SK-N-SH (cell line): ENCODE data around the gene DAB1. TPM values are rescaled to one million over a fixed set of nuclear protein-coding genes. Genes with fewer than 3 reads are reported as not detected.
A peak's percentile ranks its signal among the peaks of the same experiment; 100 is the strongest.

ENCODE experiments used
- CTCF ChIA-PET: fragments of 300-600, 350-600 bp; formaldehyde crosslinking; extraction: SDS; loops from one replicate; lab custom pipeline; 2021; lab: Yijun Ruan, JAX
- POLR2A ChIA-PET: fragments of 350-600 bp; sonication (Branson Sonifier 250); formaldehyde crosslinking; extraction: SDS; loops from one replicate; lab custom pipeline; 2020; ENCODE audit warnings: antibody characterized with exemption, inconsistent platforms; lab: Yijun Ruan, JAX
- DNase-seq: peaks from one replicate; pipeline ENCODE4 v3.0.0; 2012
- H2AFZ ChIP-seq: fragments of 200-600 bp; sonication (generic); 2 replicates; pipeline ENCODE4 v1.8.1; 2016; ENCODE audit warnings: antibody characterized with exemption, mild to moderate bottlenecking, low read depth
- H3F3A ChIP-seq: fragments of 200-600 bp; sonication (generic); replicated peaks from 2 replicates; pipeline ENCODE3; 2016; ENCODE audit warnings: antibody characterized with exemption, mild to moderate bottlenecking; ENCODE audit not compliant: insufficient read depth
- H3K27ac ChIP-seq, 2 experiments: fragments of 200-500 bp in 1 of 2; fragments of 200-600 bp in 1 of 2; sonication (Bioruptor generic) in 1 of 2; sonication (generic), shearing (Covaris generic) in 1 of 2; 2 replicates each; pipeline versions ENCODE4 v1.5.1 to v1.6.1; 2014 to 2016; ENCODE audit warnings: low read depth in 2 of 2, inconsistent platforms in 1 of 2, low read length in 1 of 2, mild to moderate bottlenecking in 1 of 2, mixed read lengths in 1 of 2
- H3K27me3 ChIP-seq: fragments of 200-600 bp; sonication (generic), shearing (Covaris generic); 2 replicates; pipeline ENCODE4 v1.6.1; 2016; ENCODE audit warnings: mixed run types; ENCODE audit not compliant: insufficient read depth
- H3K36me3 ChIP-seq, 2 experiments: fragments of 200-500 bp in 1 of 2; fragments of 200-600 bp in 1 of 2; sonication (Bioruptor generic) in 1 of 2; sonication (generic) in 1 of 2; replicated peaks in 1 of 2; 2 replicates each; pipeline versions ENCODE3 to v1.5.1; 2014 to 2016; ENCODE audit warnings: low read length in 1 of 2, mild to moderate bottlenecking in 1 of 2; ENCODE audit not compliant: insufficient read depth in 2 of 2, control insufficient read depth in 1 of 2
- H3K4me1 ChIP-seq, 2 experiments: fragments of 200-500 bp in 1 of 2; fragments of 200-600 bp in 1 of 2; sonication (Bioruptor generic) in 1 of 2; sonication (generic), shearing (Covaris generic) in 1 of 2; 2 replicates each; pipeline versions ENCODE4 v1.5.1 to v1.6.1; 2014 to 2016; ENCODE audit warnings: low read depth in 1 of 2, low read length in 1 of 2, mixed run types in 1 of 2; ENCODE audit not compliant: insufficient read depth in 2 of 2, control insufficient read depth in 1 of 2
- H3K4me2 ChIP-seq: fragments of 200-600 bp; sonication (generic), shearing (Covaris generic); 2 replicates; pipeline ENCODE4 v1.6.1; 2017; ENCODE audit warnings: mixed run types
- H3K4me3 ChIP-seq, 2 experiments: fragments of 200-500 bp in 1 of 2; fragments of 200-600 bp in 1 of 2; sonication (Bioruptor generic) in 1 of 2; sonication (generic), shearing (Covaris generic) in 1 of 2; 2 replicates each; pipeline versions ENCODE4 v1.5.1 to v1.8.1; 2014 to 2016; ENCODE audit warnings: low read depth in 2 of 2, inconsistent platforms in 1 of 2, low read length in 1 of 2, mild to moderate bottlenecking in 1 of 2, mixed read lengths in 1 of 2, moderate library complexity in 1 of 2
- H3K79me2 ChIP-seq: fragments of 200-600 bp; sonication (generic); 2 replicates; pipeline ENCODE4 v1.8.1; 2017; ENCODE audit warnings: mild to moderate bottlenecking; ENCODE audit not compliant: insufficient read depth
- H3K9ac ChIP-seq: fragments of 200-600 bp; sonication (generic); 2 replicates; pipeline ENCODE4 v1.6.1; 2017; ENCODE audit warnings: mixed run types
- H3K9me2 ChIP-seq: fragments of 200-600 bp; sonication (generic); 2 replicates; pipeline ENCODE4 v1.6.1; 2017; ENCODE audit warnings: mixed run types
- H3K9me3 ChIP-seq: fragments of 200-600 bp; sonication (generic); 2 replicates; pipeline ENCODE4 v1.6.1; 2017; ENCODE audit warnings: mixed run types, mild to moderate bottlenecking, moderate library complexity
- H4K20me1 ChIP-seq: fragments of 200-600 bp; sonication (generic); 2 replicates; pipeline ENCODE4 v1.6.1; 2017; ENCODE audit warnings: mild to moderate bottlenecking, mixed run types; ENCODE audit not compliant: insufficient read depth
- CHD2 ChIP-seq: fragments of 150-350 bp; IDR thresholded peaks from 2 replicates; pipeline ENCODE4 v1.6.1; 2018; ENCODE audit warnings: low read length; ENCODE audit not compliant: partially characterized antibody
- EP300 ChIP-seq, 2 experiments: IDR thresholded peaks; 2 replicates each; pipeline versions ENCODE4 v1.4.0 to v1.6.1; 2012; ENCODE audit warnings: borderline replicate concordance in 1 of 2, low read depth in 1 of 2, low read length in 1 of 2
- EZH2phosphoT487 ChIP-seq: fragments of 200-600 bp; sonication (generic); IDR thresholded peaks from 2 replicates; pipeline ENCODE4 v1.6.1; 2017; ENCODE audit warnings: low read depth, mixed run types, mild to moderate bottlenecking, antibody characterized with exemption, moderate library complexity, borderline replicate concordance
- FOSL2 ChIP-seq: IDR thresholded peaks from 2 replicates; pipeline ENCODE4 v1.4.0; 2012; ENCODE audit warnings: low read depth, mild to moderate bottlenecking, moderate library complexity, borderline replicate concordance
- FOXJ3 ChIP-seq: sonication (generic); formaldehyde crosslinking; IDR thresholded peaks from 2 replicates; pipeline ENCODE4 v1.5.1; 2020; ENCODE audit warnings: mild to moderate bottlenecking, missing genetic modification reagents
- GATA2 ChIP-seq: sonication (generic); formaldehyde crosslinking; IDR thresholded peaks from 2 replicates; pipeline ENCODE4 v1.5.0; 2020; ENCODE audit warnings: mild to moderate bottlenecking, missing genetic modification reagents
- JUND ChIP-seq: IDR thresholded peaks from 2 replicates; pipeline ENCODE4 v1.4.0; 2012
- MXI1 ChIP-seq: IDR thresholded peaks from 2 replicates; pipeline ENCODE4 v1.6.1; 2012; ENCODE audit warnings: mild to moderate bottlenecking, low read depth, low read length, improper control_type of control experiment
- NRF1 ChIP-seq: IDR thresholded peaks from 2 replicates; pipeline ENCODE4 v1.6.1; 2012; ENCODE audit warnings: low read depth, mild to moderate bottlenecking, low read length
- POLR2AphosphoS5 ChIP-seq: IDR thresholded peaks from 2 replicates; pipeline ENCODE4 v1.6.1; 2012; ENCODE audit warnings: low read depth, low read length
- RCOR1 ChIP-seq: fragments of 150-350 bp; IDR thresholded peaks from 2 replicates; pipeline ENCODE4 v1.6.1; 2017; ENCODE audit warnings: antibody characterized with exemption, low read length
- REST ChIP-seq: IDR thresholded peaks from 2 replicates; pipeline ENCODE4 v1.6.1; 2012; ENCODE audit warnings: mild to moderate bottlenecking, low read depth, low read length, moderate library complexity
- SMC3 ChIP-seq: IDR thresholded peaks from 2 replicates; pipeline ENCODE4 v1.6.1; 2012; ENCODE audit warnings: low read depth, low read length, improper control_type of control experiment
- TEAD4 ChIP-seq: IDR thresholded peaks from 2 replicates; pipeline ENCODE4 v1.4.0; 2012; ENCODE audit warnings: mild to moderate bottlenecking, borderline replicate concordance; ENCODE audit not compliant: insufficient read depth
- USF2 ChIP-seq: fragments of 150-350 bp; IDR thresholded peaks from 2 replicates; pipeline ENCODE4 v1.6.1; 2017; ENCODE audit warnings: antibody characterized with exemption, low read length, low read depth, borderline replicate concordance
- ZBTB33 ChIP-seq: IDR thresholded peaks from 2 replicates; pipeline ENCODE4 v1.4.0; 2012; ENCODE audit warnings: low read depth, borderline replicate concordance
- WGBS: methylation state at CpG from one replicate; pipeline ENCODE4 v1.1.6; 2017; ENCODE audit warnings: low lambda C conversion rate; 5-methylcytosine and 5-hydroxymethylcytosine counted together
- polyA plus RNA-seq, 3 experiments: library from polyadenylated mRNA; depleted of rRNA; stranded (reverse); fragments of >200 nt; gene quantifications; 2 replicates each; pipeline ENCODE4 v1.2.3, GENCODE V29; 2012

The DAB1 gene
- polyA plus RNA-seq, 1 of the 3 experiments (the other 2 are of a cell fraction), result 2.9 TPM

GRCh38 chr1:57300186-57300585 is 123.7 kb downstream of the DAB1 start:
- H3K9ac ChIP-seq, result no peak overlapping the region
- H3K9me2 ChIP-seq, result no peaks in the 10 kb centered on the region
- ChIA-PET CTCF (no interaction called here), POLR2A (no interaction called here)
- H2AFZ ChIP-seq, result no peak overlapping the region
- H3K4me2 ChIP-seq, result no peak overlapping the region
- no peaks in the 10 kb centered on the region for H3K36me3 ChIP-seq
- no peaks in the 10 kb centered on the region for H3K79me2 ChIP-seq
- no peaks in the 10 kb centered on the region for H3K9me3 ChIP-seq
- no peaks in the 10 kb centered on the region for H3F3A ChIP-seq
- H3K27me3 ChIP-seq, result no peaks in the 10 kb centered on the region
- TF ChIP-seq GATA2 (CRISPR knock-in tag) (no peak), USF2 (no peak), FOSL2 (no peak), CHD2 (no peak)
- TF ChIP-seq, all 33 proteins: peak for 0
- Histone ChIP-seq H3K4me1 (no peaks in the 10 kb centered on the region; a peak in 1 of 4 replicates), H3K4me3 (no peak overlapping the region), H4K20me1 (no peaks in the 10 kb centered on the region), H3K27ac (no peak overlapping the region)
- WGBS, result 74% methylated on average over 2 of the region's 2 CpGs
- DNase-seq, result no peak

- TF ChIP-seq NRF1 (no peak), ZBTB33 (no peak), JUND (no peak), GATA2 (CRISPR knock-in tag) (0 out of 2 replicates have a peak, but pooled peaks have one; percentile 19), FOXJ3 (CRISPR knock-in tag) (no peak)
- H3K4me2 ChIP-seq, result no peak overlapping the region
- no peaks in the 10 kb centered on the region for H3K9me3 ChIP-seq
- POLR2A ChIA-PET, result no interaction called here
- CTCF ChIA-PET, result no interaction called here
- no peak overlapping the region for H3K9ac ChIP-seq
- H3F3A ChIP-seq, result no peaks in the 10 kb centered on the region
- WGBS, result 24% methylated on average over 4 of the region's 4 CpGs
- no peaks in the 10 kb centered on the region for H4K20me1 ChIP-seq
- H3K4me1 ChIP-seq, result no peaks in the 10 kb centered on the region; a peak in 1 of 4 replicates
- no peaks in the 10 kb centered on the region for H3K36me3 ChIP-seq
- no peak overlapping the region for H3K27ac ChIP-seq
- no peaks in the 10 kb centered on the region for H3K79me2 ChIP-seq
- H3K4me3 ChIP-seq, result no peak overlapping the region
- no peaks in the 10 kb centered on the region for H3K27me3 ChIP-seq
- DNase-seq, result peak; percentile 4
- H2AFZ ChIP-seq, result no peak overlapping the region
- H3K9me2 ChIP-seq, result no peaks in the 10 kb centered on the region
Observed at GRCh38 chr1:57296726-57297250, 127.1 kb downstream of the DAB1 start.

- Histone ChIP-seq H3K9me2 (no peaks in the 10 kb centered on the region), H3K4me3 (no peak overlapping the region), H3K9ac (no peak overlapping the region), H3K4me2 (no peak overlapping the region), H3K36me3 (no peaks in the 10 kb centered on the region), H3F3A (no peaks in the 10 kb centered on the region), H3K27ac (no peak overlapping the region), H3K9me3 (no peaks in the 10 kb centered on the region), H2AFZ (no peak overlapping the region), H4K20me1 (no peaks in the 10 kb centered on the region), H3K79me2 (no peaks in the 10 kb centered on the region), H3K27me3 (no peaks in the 10 kb centered on the region), H3K4me1 (no peaks in the 10 kb centered on the region; a peak in 1 of 4 replicates)
- no peak for DNase-seq
- WGBS, result 92% methylated on average over 1 of the region's 1 CpG
- CTCF ChIA-PET, result no interaction called here
- POLR2A ChIA-PET, result no interaction called here
- TF ChIP-seq TEAD4 (no peak), EZH2phosphoT487 (no peak), POLR2AphosphoS5 (no peak), FOSL2 (no peak), SMC3 (no peak), EP300 (IDR thresholded peaks at IDR 0.05; ENCODE audit: borderline replicate concordance in 1 of 2, low read depth in 1 of 2, low read length in 1 of 2) (no peak), REST (no peak), MXI1 (no peak), RCOR1 (no peak)
Observed at GRCh38 chr1:57295326-57295725, 128.5 kb downstream of the DAB1 start.
